ENCODE data around the gene TMEM135.

DNA sequence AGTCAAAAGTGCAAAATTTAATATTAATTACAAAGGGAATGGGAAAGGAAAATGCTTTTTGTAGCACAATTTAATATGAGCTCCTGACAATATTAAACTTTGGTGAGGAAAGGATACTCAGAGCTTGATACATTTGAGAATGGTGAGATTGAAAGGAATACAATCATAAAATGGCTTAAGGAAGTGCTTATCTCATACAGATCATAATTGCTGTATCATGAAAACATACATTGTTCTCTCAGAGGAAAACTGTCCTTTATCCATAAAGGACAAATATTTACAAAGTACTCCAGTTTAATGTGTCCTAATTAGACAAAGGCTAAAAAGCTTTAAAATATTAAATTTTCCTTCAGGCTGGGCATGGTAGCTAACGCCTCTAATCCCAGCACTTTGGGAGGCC lies 260.4 kb downstream of the TMEM135 start:
- TF ChIP-seq, protein P1, sequence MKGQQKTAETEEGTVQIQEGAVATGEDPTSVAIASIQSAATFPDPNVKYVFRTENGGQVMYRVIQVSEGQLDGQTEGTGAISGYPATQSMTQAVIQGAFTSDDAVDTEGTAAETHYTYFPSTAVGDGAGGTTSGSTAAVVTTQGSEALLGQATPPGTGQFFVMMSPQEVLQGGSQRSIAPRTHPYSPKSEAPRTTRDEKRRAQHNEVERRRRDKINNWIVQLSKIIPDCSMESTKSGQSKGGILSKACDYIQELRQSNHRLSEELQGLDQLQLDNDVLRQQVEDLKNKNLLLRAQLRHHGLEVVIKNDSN (IDR thresholded peaks at IDR 0.05; ENCODE audit: borderline replicate concordance, low read depth): no peak
- TF ChIP-seq, protein P2, sequence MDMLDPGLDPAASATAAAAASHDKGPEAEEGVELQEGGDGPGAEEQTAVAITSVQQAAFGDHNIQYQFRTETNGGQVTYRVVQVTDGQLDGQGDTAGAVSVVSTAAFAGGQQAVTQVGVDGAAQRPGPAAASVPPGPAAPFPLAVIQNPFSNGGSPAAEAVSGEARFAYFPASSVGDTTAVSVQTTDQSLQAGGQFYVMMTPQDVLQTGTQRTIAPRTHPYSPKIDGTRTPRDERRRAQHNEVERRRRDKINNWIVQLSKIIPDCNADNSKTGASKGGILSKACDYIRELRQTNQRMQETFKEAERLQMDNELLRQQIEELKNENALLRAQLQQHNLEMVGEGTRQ (IDR thresholded peaks at IDR 0.05; ENCODE audit: borderline replicate concordance, low read depth, low read length): no peak
- TF ChIP-seq MXI1 (IDR thresholded peaks at IDR 0.05; ENCODE audit: low read depth, low read length) (no peak), POLR2AphosphoS5 (IDR thresholded peaks at IDR 0.05; ENCODE audit: low read depth, low read length) (no peak)
- TF ChIP-seq, protein P3, sequence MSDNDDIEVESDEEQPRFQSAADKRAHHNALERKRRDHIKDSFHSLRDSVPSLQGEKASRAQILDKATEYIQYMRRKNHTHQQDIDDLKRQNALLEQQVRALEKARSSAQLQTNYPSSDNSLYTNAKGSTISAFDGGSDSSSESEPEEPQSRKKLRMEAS (IDR thresholded peaks at IDR 0.05; ENCODE audit: low read depth): no peak
- TF ChIP-seq, protein P4, sequence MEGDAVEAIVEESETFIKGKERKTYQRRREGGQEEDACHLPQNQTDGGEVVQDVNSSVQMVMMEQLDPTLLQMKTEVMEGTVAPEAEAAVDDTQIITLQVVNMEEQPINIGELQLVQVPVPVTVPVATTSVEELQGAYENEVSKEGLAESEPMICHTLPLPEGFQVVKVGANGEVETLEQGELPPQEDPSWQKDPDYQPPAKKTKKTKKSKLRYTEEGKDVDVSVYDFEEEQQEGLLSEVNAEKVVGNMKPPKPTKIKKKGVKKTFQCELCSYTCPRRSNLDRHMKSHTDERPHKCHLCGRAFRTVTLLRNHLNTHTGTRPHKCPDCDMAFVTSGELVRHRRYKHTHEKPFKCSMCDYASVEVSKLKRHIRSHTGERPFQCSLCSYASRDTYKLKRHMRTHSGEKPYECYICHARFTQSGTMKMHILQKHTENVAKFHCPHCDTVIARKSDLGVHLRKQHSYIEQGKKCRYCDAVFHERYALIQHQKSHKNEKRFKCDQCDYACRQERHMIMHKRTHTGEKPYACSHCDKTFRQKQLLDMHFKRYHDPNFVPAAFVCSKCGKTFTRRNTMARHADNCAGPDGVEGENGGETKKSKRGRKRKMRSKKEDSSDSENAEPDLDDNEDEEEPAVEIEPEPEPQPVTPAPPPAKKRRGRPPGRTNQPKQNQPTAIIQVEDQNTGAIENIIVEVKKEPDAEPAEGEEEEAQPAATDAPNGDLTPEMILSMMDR (IDR thresholded peaks at IDR 0.05): no peak
- TF ChIP-seq, protein P5, sequence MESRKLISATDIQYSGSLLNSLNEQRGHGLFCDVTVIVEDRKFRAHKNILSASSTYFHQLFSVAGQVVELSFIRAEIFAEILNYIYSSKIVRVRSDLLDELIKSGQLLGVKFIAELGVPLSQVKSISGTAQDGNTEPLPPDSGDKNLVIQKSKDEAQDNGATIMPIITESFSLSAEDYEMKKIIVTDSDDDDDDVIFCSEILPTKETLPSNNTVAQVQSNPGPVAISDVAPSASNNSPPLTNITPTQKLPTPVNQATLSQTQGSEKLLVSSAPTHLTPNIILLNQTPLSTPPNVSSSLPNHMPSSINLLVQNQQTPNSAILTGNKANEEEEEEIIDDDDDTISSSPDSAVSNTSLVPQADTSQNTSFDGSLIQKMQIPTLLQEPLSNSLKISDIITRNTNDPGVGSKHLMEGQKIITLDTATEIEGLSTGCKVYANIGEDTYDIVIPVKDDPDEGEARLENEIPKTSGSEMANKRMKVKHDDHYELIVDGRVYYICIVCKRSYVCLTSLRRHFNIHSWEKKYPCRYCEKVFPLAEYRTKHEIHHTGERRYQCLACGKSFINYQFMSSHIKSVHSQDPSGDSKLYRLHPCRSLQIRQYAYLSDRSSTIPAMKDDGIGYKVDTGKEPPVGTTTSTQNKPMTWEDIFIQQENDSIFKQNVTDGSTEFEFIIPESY (IDR thresholded peaks at IDR 0.05; ENCODE audit: borderline replicate concordance, low read depth): no peak

Data from SK-N-SH (cell line).